WI38 (cell line): ENCODE data around the gene RIMBP2.

Experiments used
- H3K4me3 ChIP-seq: 2 replicates; pipeline ENCODE4 v1.5.1; 2011; ENCODE audit warnings: low read depth, mild to moderate bottlenecking, control low read depth, low read length
- CTCF ChIP-seq: IDR thresholded peaks from 2 replicates; pipeline ENCODE4 v1.5.1; 2012; ENCODE audit warnings: low read depth, mild to moderate bottlenecking, control low read depth, low read length

Gene RIMBP2

GRCh38 chr12:130537655-130538054, 178.4 kb downstream of the RIMBP2 start:
- H3K4me3 ChIP-seq, result no peak overlapping the region
- TF ChIP-seq CTCF, result no peak

GRCh38 chr12:130537051-130537450, 179.0 kb downstream of the RIMBP2 start:
- TF ChIP-seq CTCF, result no peak
- H3K4me3 ChIP-seq, result no peak overlapping the region

- no peak overlapping the region for H3K4me3 ChIP-seq
- TF ChIP-seq CTCF, result no peak
Measured at GRCh38 chr12:130530429-130530828, 185.7 kb downstream of the RIMBP2 start.

GRCh38 chr12:130529781-130530180, 186.3 kb downstream of the RIMBP2 start:
- no peak for TF ChIP-seq CTCF
- H3K4me3 ChIP-seq, result no peak overlapping the region

- no peak overlapping the region for H3K4me3 ChIP-seq
- no peak for TF ChIP-seq CTCF
Measured at GRCh38 chr12:130527239-130527638, 188.9 kb downstream of the RIMBP2 start.

GRCh38 chr12:130526813-130527212, 189.3 kb downstream of the RIMBP2 start:
- no peak overlapping the region for H3K4me3 ChIP-seq
- TF ChIP-seq CTCF, result no peak

- no peak overlapping the region for H3K4me3 ChIP-seq
- TF ChIP-seq CTCF, result no peak
Measured at GRCh38 chr12:130525384-130526172, 190.5 kb downstream of the RIMBP2 start.
